GM19238 (cell line): Measurements from ENCODE around the gene EIPR1.

Source experiments
- DNase-seq: peaks from one replicate; pipeline ENCODE4 v3.0.0; 2011; ENCODE audit warnings: low spot score; ENCODE audit not compliant: insufficient read length

EIPR1 gene

GRCh38 chr2:3270095-3270478 lies 107.5 kb downstream of the EIPR1 start:
- no peak for DNase-seq

- no peak for DNase-seq
Measured at GRCh38 chr2:3269425-3270094, 108.1 kb downstream of the EIPR1 start.

- DNase-seq, result no peak
Measured at GRCh38 chr2:3268705-3269029, 109.0 kb downstream of the EIPR1 start.

GRCh38 chr2:3267869-3268704 lies 109.5 kb downstream of the EIPR1 start:
- DNase-seq, result no peak

- DNase-seq, result no peak
Measured at GRCh38 chr2:3266925-3267867, 110.4 kb downstream of the EIPR1 start.

GRCh38 chr2:3265981-3266924 lies 111.4 kb downstream of the EIPR1 start:
- no peak for DNase-seq

GRCh38 chr2:3265471-3265870 lies 112.1 kb downstream of the EIPR1 start:
- no peak for DNase-seq

GRCh38 chr2:3264010-3264744 lies 113.4 kb downstream of the EIPR1 start:
- DNase-seq, result no peak

- DNase-seq, result no peak
Measured at GRCh38 chr2:3263487-3263886, 114.1 kb downstream of the EIPR1 start.

- DNase-seq, result no peak
Measured at GRCh38 chr2:3262437-3263388, 114.9 kb downstream of the EIPR1 start.

- DNase-seq, result no peak
Measured at GRCh38 chr2:3261511-3261910, 116.1 kb downstream of the EIPR1 start.

GRCh38 chr2:3260959-3261358 lies 116.7 kb downstream of the EIPR1 start:
- no peak for DNase-seq

GRCh38 chr2:3257826-3258225 lies 119.8 kb downstream of the EIPR1 start:
- no peak for DNase-seq

- DNase-seq, result no peak
Measured at GRCh38 chr2:3257166-3257565, 120.5 kb downstream of the EIPR1 start.

- DNase-seq, result no peak
Measured at GRCh38 chr2:3256605-3257004, 121.0 kb downstream of the EIPR1 start.

GRCh38 chr2:3256157-3256556 lies 121.5 kb downstream of the EIPR1 start:
- DNase-seq, result no peak

GRCh38 chr2:3254442-3254941 lies 123.1 kb downstream of the EIPR1 start:
- peak; percentile 49 for DNase-seq

- DNase-seq, result no peak
Measured at GRCh38 chr2:3253913-3254441, 123.6 kb downstream of the EIPR1 start.

- no peak for DNase-seq
Measured at GRCh38 chr2:3251946-3252345, 125.7 kb downstream of the EIPR1 start.
